H1 (cell line): Measurements from ENCODE around the gene CCL17. TPM values are rescaled to one million over a fixed set of nuclear protein-coding genes. Genes with fewer than 3 reads are reported as not detected.

Source experiments
- CTCF ChIA-PET: fragments of 300-600 bp; sonication (Branson Sonifier 250); formaldehyde crosslinking; loops from one replicate; lab custom pipeline; 2021; ENCODE audit not compliant: partially characterized antibody; lab: Charles Lee
- POLR2A ChIA-PET: fragments of 300-600 bp; sonication (Branson Sonifier 250); formaldehyde crosslinking; loops from one replicate; lab custom pipeline; 2021; ENCODE audit warnings: inconsistent platforms; ENCODE audit not compliant: partially characterized antibody; lab: Charles Lee
- DNase-seq, 2 experiments: peaks; one replicate each; pipeline versions ENCODE4 v3.0.0 to v3.0.0-alpha.2; 2010 to 2022; ENCODE audit warnings: low spot score in 2 of 2, low read depth in 1 of 2, mixed read lengths in 1 of 2
- FAIRE-seq: peaks from 2 replicates; lab custom pipeline; 2011; peaks lifted over from hg19 to GRCh38; lab: Jason Lieb, UNC
- H2AFZ ChIP-seq: 2 replicates; pipeline ENCODE4 v1.8.1; 2012; ENCODE audit warnings: low read length, inconsistent platforms
- H2AK5ac ChIP-seq: 2 replicates; pipeline ENCODE4 v1.6.1; 2013; ENCODE audit warnings: low read depth, low read length
- H2BK120ac ChIP-seq: replicated peaks from 2 replicates; pipeline ENCODE3; 2013; ENCODE audit warnings: low read depth, low read length, inconsistent platforms
- H2BK12ac ChIP-seq: 2 replicates; pipeline ENCODE4 v1.6.1; 2013; ENCODE audit warnings: low read depth, low read length
- H2BK15ac ChIP-seq: 2 replicates; pipeline ENCODE4 v1.6.1; 2013; ENCODE audit warnings: low read length
- H2BK20ac ChIP-seq: 2 replicates; pipeline ENCODE4 v1.6.1; 2013; ENCODE audit warnings: low read length
- H2BK5ac ChIP-seq: 2 replicates; pipeline ENCODE4 v1.6.1; 2013; ENCODE audit warnings: low read depth, low read length
- H3K14ac ChIP-seq: 2 replicates; pipeline ENCODE4 v1.6.1; 2013; ENCODE audit warnings: inconsistent platforms; ENCODE audit not compliant: insufficient read length
- H3K18ac ChIP-seq: 2 replicates; pipeline ENCODE4 v1.6.1; 2013; ENCODE audit warnings: low read length; ENCODE audit errors: extremely low read depth
- H3K23ac ChIP-seq: 2 replicates; pipeline ENCODE4 v1.6.1; 2013; ENCODE audit warnings: inconsistent platforms; ENCODE audit not compliant: insufficient read length
- H3K23me2 ChIP-seq: 2 replicates; pipeline ENCODE4 v1.6.1; 2013; ENCODE audit warnings: low read depth, low read length
- H3K27ac ChIP-seq: 2 replicates; pipeline ENCODE4 v1.6.1; 2011; ENCODE audit warnings: low read depth, low read length, inconsistent platforms
- H3K27me3 ChIP-seq, 4 experiments: replicated peaks in 1 of 4; 1 replicate in 1 of 4; 2 replicates in 3 of 4; pipeline versions ENCODE4 v1.6.1 to v1.8.1; 2011 to 2013; ENCODE audit warnings: low read length in 3 of 4, mild to moderate bottlenecking in 3 of 4, inconsistent platforms in 2 of 4, mixed read lengths in 2 of 4, moderate library complexity in 1 of 4; ENCODE audit not compliant: control insufficient read depth in 3 of 4, insufficient read depth in 3 of 4; ENCODE audit errors: extremely low read depth in 1 of 4
- H3K36me3 ChIP-seq, 4 experiments: 2 replicates each; pipeline versions ENCODE4 v1.6.1 to v1.8.1; 2011 to 2013; ENCODE audit warnings: mild to moderate bottlenecking in 4 of 4, low read length in 3 of 4, moderate library complexity in 2 of 4, control low read depth in 1 of 4, inconsistent platforms in 1 of 4; ENCODE audit not compliant: insufficient read depth in 4 of 4, control insufficient read depth in 2 of 4
- H3K4ac ChIP-seq: replicated peaks from 2 replicates; pipeline ENCODE3; 2013; ENCODE audit warnings: low read length, low read depth, mixed read lengths, inconsistent platforms; ENCODE audit not compliant: insufficient read length
- H3K4me1 ChIP-seq, 4 experiments: replicated peaks in 1 of 4; 1 replicate in 1 of 4; 2 replicates in 3 of 4; pipeline versions ENCODE4 v1.6.1 to v1.8.1; 2011 to 2013; ENCODE audit warnings: low read length in 3 of 4, inconsistent platforms in 2 of 4, mixed read lengths in 1 of 4; ENCODE audit not compliant: insufficient read depth in 4 of 4, control insufficient read depth in 3 of 4
- H3K4me2 ChIP-seq, 2 experiments: 2 replicates each; pipeline versions ENCODE4 v1.6.1 to v1.8.1; 2011 to 2013; ENCODE audit warnings: low read depth in 2 of 2, low read length in 2 of 2, control low read depth in 1 of 2, inconsistent platforms in 1 of 2, mild to moderate bottlenecking in 1 of 2; ENCODE audit not compliant: insufficient read depth in 1 of 2
- H3K4me3 ChIP-seq, 4 experiments: fragments of 200-600, 300-600 bp in 1 of 4; sonication (generic), shearing (Covaris generic), sonication (Bioruptor Twin) in 1 of 4; 2 replicates each; pipeline versions ENCODE4 v1.5.1 to v1.8.1; 2011 to 2016; ENCODE audit warnings: low read length in 4 of 4, low read depth in 3 of 4, control low read depth in 2 of 4, inconsistent platforms in 2 of 4, mild to moderate bottlenecking in 2 of 4, mixed read lengths in 1 of 4, moderate library complexity in 1 of 4; ENCODE audit not compliant: insufficient read depth in 2 of 4; ENCODE audit errors: extremely low read depth in 1 of 4
- H3K56ac ChIP-seq: replicated peaks from 2 replicates; pipeline ENCODE3; 2013; ENCODE audit warnings: low read depth, mild to moderate bottlenecking, mixed read lengths, low read length, inconsistent platforms; ENCODE audit not compliant: insufficient read length
- H3K79me1 ChIP-seq: 2 replicates; pipeline ENCODE4 v1.6.1; 2013; ENCODE audit warnings: low read depth, low read length, control low read depth
- H3K79me2 ChIP-seq, 2 experiments: 2 replicates each; pipeline versions ENCODE4 v1.6.1 to v1.8.1; 2012 to 2013; ENCODE audit warnings: low read length in 2 of 2, mild to moderate bottlenecking in 2 of 2, inconsistent platforms in 1 of 2; ENCODE audit not compliant: insufficient read depth in 2 of 2, control insufficient read depth in 1 of 2
- H3K9ac ChIP-seq, 4 experiments: replicated peaks in 1 of 4; 1 replicate in 1 of 4; 2 replicates in 3 of 4; pipeline versions ENCODE4 v1.6.1 to v1.8.1; 2011 to 2013; ENCODE audit warnings: low read depth in 3 of 4, low read length in 3 of 4, control low read depth in 2 of 4, mild to moderate bottlenecking in 2 of 4, moderate library complexity in 2 of 4, inconsistent platforms in 1 of 4; ENCODE audit errors: extremely low read depth in 1 of 4
- H3K9me3 ChIP-seq, 2 experiments: 2 replicates each; pipeline versions ENCODE4 v1.6.1 to v1.8.1; 2012 to 2013; ENCODE audit warnings: mild to moderate bottlenecking in 2 of 2, moderate library complexity in 2 of 2, control low read depth in 1 of 2, inconsistent platforms in 1 of 2, low read depth in 1 of 2, low read length in 1 of 2, mixed read lengths in 1 of 2; ENCODE audit not compliant: insufficient read depth in 2 of 2
- H4K20me1 ChIP-seq, 2 experiments: replicated peaks in 1 of 2; 2 replicates each; pipeline versions ENCODE3 to v1.8.1; 2011 to 2013; ENCODE audit warnings: inconsistent platforms in 2 of 2, low read length in 2 of 2, mild to moderate bottlenecking in 1 of 2; ENCODE audit not compliant: insufficient read depth in 2 of 2, control insufficient read depth in 1 of 2
- H4K5ac ChIP-seq: 2 replicates; pipeline ENCODE4 v1.6.1; 2013; ENCODE audit warnings: low read length, low read depth, mixed read lengths, inconsistent platforms; ENCODE audit not compliant: insufficient read length
- H4K8ac ChIP-seq: 2 replicates; pipeline ENCODE4 v1.8.0; 2013; ENCODE audit warnings: mild to moderate bottlenecking, moderate library complexity, low read length, inconsistent platforms; ENCODE audit not compliant: insufficient read depth; ENCODE audit errors: extremely low read depth
- H4K91ac ChIP-seq: replicated peaks from 2 replicates; pipeline ENCODE3; 2013; ENCODE audit warnings: low read length, mixed read lengths, inconsistent platforms; ENCODE audit not compliant: insufficient read length
- ASH2L ChIP-seq: fragments of 200-600, 300-600 bp; sonication (generic); IDR thresholded peaks from one replicate; pipeline ENCODE4 v1.7.1; 2017; ENCODE audit warnings: low read length
- GTF2F1 ChIP-seq: IDR thresholded peaks from 2 replicates; pipeline ENCODE4 v1.6.1; 2012; ENCODE audit warnings: low read depth, low read length, improper control_type of control experiment, borderline replicate concordance
- KDM4A ChIP-seq: IDR thresholded peaks from one replicate; pipeline ENCODE4 v1.7.1; 2012; ENCODE audit warnings: low read depth, mild to moderate bottlenecking, moderate library complexity, low read length, inconsistent platforms; ENCODE audit not compliant: severe bottlenecking
- RAD21 ChIP-seq, 2 experiments: IDR thresholded peaks in 1 of 2; conservative IDR thresholded peaks in 1 of 2; 2 replicates each; pipeline ENCODE4 v1.6.1; 2011; ENCODE audit warnings: low read depth in 2 of 2, low read length in 2 of 2, improper control_type of control experiment in 1 of 2, inconsistent platforms in 1 of 2, mild to moderate bottlenecking in 1 of 2, moderate library complexity in 1 of 2
- RBBP5 ChIP-seq: IDR thresholded peaks from 2 replicates; pipeline ENCODE4 v1.7.1; 2012; ENCODE audit warnings: low read depth, mild to moderate bottlenecking, inconsistent platforms, low read length, moderate library complexity, borderline replicate concordance
- SAP30 ChIP-seq: fragments of 300-600 bp; sonication (generic); IDR thresholded peaks from 2 replicates; pipeline ENCODE4 v1.7.1; 2012; ENCODE audit warnings: low read length, moderate library complexity, mild to moderate bottlenecking, inconsistent platforms; ENCODE audit not compliant: insufficient read depth, insufficient replicate concordance
- SIN3A ChIP-seq, 2 experiments: IDR thresholded peaks in 1 of 2; conservative IDR thresholded peaks in 1 of 2; 2 replicates each; pipeline ENCODE4 v1.6.1; 2011 to 2012; ENCODE audit warnings: low read length in 2 of 2, improper control_type of control experiment in 1 of 2, low read depth in 1 of 2, mild to moderate bottlenecking in 1 of 2
- TEAD4 ChIP-seq: IDR thresholded peaks from 2 replicates; pipeline ENCODE4 v1.6.1; 2012; ENCODE audit warnings: low read depth, low read length, inconsistent platforms, mixed read lengths
- YY1 ChIP-seq: IDR thresholded peaks from 2 replicates; pipeline ENCODE4 v1.6.1; 2011; ENCODE audit warnings: low read depth, mild to moderate bottlenecking, low read length
- WGBS, 2 experiments: shearing (Covaris generic) in 1 of 2; methylation state at CpG; one replicate each; pipeline versions ENCODE4 v1.1.6 to v1.1.7; 2013 to 2015; ENCODE audit warnings: low lambda C conversion rate in 2 of 2, mixed read lengths in 2 of 2, inconsistent platforms in 1 of 2, low coverage in 1 of 2, missing lambda C conversion rate in 1 of 2; ENCODE audit not compliant: insufficient replicate concordance in 2 of 2, insufficient coverage in 1 of 2, insufficient read length in 1 of 2; ENCODE audit errors: extremely low coverage in 1 of 2, missing lambda C conversion rate in 1 of 2; 5-methylcytosine and 5-hydroxymethylcytosine counted together
- polyA plus RNA-seq, 7 experiments: library from polyadenylated mRNA; depleted of rRNA in 3 of 7; stranded (reverse) in 5 of 7; unstranded in 2 of 7; fragments of >200 nt in 5 of 7; fragments of 200-250 nt in 2 of 7; gene quantifications; 1 replicate in 5 of 7; 2 replicates in 1 of 7; 4 replicates in 1 of 7; pipeline versions ENCODE4 v1.2.1 to v1.2.3, GENCODE V29; 2011 to 2013; ENCODE audit warnings: missing spikeins in 2 of 7, mixed read lengths in 2 of 7
- total RNA-seq: library from RNA; stranded (reverse); fragmentation: NEBNext Ultra II Directional; extraction: Animal tissue kit (Norgen Biotek cat#: 25700); gene quantifications from 2 replicates; pipeline ENCODE4 v1.2.1, GENCODE V29; 2021

The CCL17 gene
- total and polyA plus RNA-seq, 2 of the 8 experiments (the other 6 are each of a cell fraction or from before 2014, with no cell fraction given), result not detected

- no peaks in the 10 kb centered on the region for H4K20me1 ChIP-seq
- POLR2A ChIA-PET, result interaction anchor here (0.8 to 1.9 kb wide), 6 partner anchors 8 to 156 kb away, joined by 3 to 4 read pairs (median 3); partner anchors contain the start of genes CIAPIN1 and COQ9
- H2BK20ac ChIP-seq, result peak within 1 kb of the TSS; percentile 75; the same call in 1 of the 2 replicates
- H3K56ac ChIP-seq, result no peak within 1 kb of the TSS
- H3K36me3 ChIP-seq, result no peaks in the 10 kb centered on the region
- peak within 1 kb of the TSS; percentile 71 for H3K18ac ChIP-seq
- no peak within 1 kb of the TSS; a peak in 1 of 7 replicates for H3K9ac ChIP-seq
- H2BK120ac ChIP-seq, result no peak within 1 kb of the TSS
- peak in 1 of 2 experiments; percentile 77 for DNase-seq
- H2BK15ac ChIP-seq, result peak within 1 kb of the TSS; percentile 99
- H2BK5ac ChIP-seq, result peak within 1 kb of the TSS; percentile 49; the same call in 1 of the 2 replicates
- peak within 1 kb of the TSS; percentile 60 to 71 for H3K4me2 ChIP-seq
- no peak within 1 kb of the TSS for H3K23ac ChIP-seq
- no peaks in the 10 kb centered on the region; the same call in 1 of the 2 replicates for H3K79me1 ChIP-seq
- H2BK12ac ChIP-seq, result peak within 1 kb of the TSS; percentile 50; the same call in 1 of the 2 replicates
- peak within 1 kb of the TSS; percentile 85 for H2AFZ ChIP-seq
- H2AK5ac ChIP-seq, result peak within 1 kb of the TSS; percentile 43; the same call in 1 of the 2 replicates
- H3K14ac ChIP-seq, result no peak within 1 kb of the TSS
- no peaks in the 10 kb centered on the region for H3K27me3 ChIP-seq
- no peak within 1 kb of the TSS; the same call in 1 of the 2 replicates for H4K8ac ChIP-seq
- no peaks in the 10 kb centered on the region for H3K9me3 ChIP-seq
- H3K23me2 ChIP-seq, result peaks cover 8% of the 10 kb centered on the region; the same call in 1 of the 2 replicates
- no peak within 1 kb of the TSS for H3K4ac ChIP-seq
- 33% methylated on average over 22 of the region's 23 CpGs; no CpG with 5 or more reads in 1 of the 2 experiments for WGBS, 2 experiments
- no peak within 1 kb of the TSS for H4K5ac ChIP-seq
- H3K4me1 ChIP-seq, result peaks cover 0 to 22% (median 19%) of the 10 kb centered on the region in 4 experiments; a peak in 6 of 7 replicates
- no peak for FAIRE-seq
- no peak within 1 kb of the TSS for H3K27ac ChIP-seq
- H3K79me2 ChIP-seq, result no peaks in the 10 kb centered on the region
- peak within 1 kb of the TSS in 3 of 4 experiments; percentile 24 to 51 (median 34); a peak in 6 of 8 replicates for H3K4me3 ChIP-seq
- H4K91ac ChIP-seq, result peak within 1 kb of the TSS; percentile 36
- CTCF ChIA-PET, result interaction anchor here (0.7 to 3.6 kb wide), 6 partner anchors 14 to 158 kb away, joined by 3 to 31 read pairs (median 3); no protein-coding TSS in a partner anchor
- no peak for TF ChIP-seq SAP30
- TF ChIP-seq GTF2F1, result no peak
- no peak for TF ChIP-seq TEAD4
- peak in 1 of 2 experiments; percentile 22; a peak in 1 of 4 replicates for TF ChIP-seq RAD21 (IDR thresholded peaks at IDR 0.05 in 1 of 2, conservative IDR thresholded peaks at IDR 0.05 in 1 of 2; ENCODE audit: low read depth in 2 of 2, low read length in 2 of 2)
- peak; percentile 65 for TF ChIP-seq ASH2L
- no peak for TF ChIP-seq RBBP5
- TF ChIP-seq YY1, result peak; percentile 33; the same call in 1 of the 2 replicates
- no peak for TF ChIP-seq SIN3A (conservative IDR thresholded peaks at IDR 0.05 in 1 of 2, IDR thresholded peaks at IDR 0.05 in 1 of 2; ENCODE audit: low read depth in 1 of 2, low read length in 2 of 2)
- TF ChIP-seq KDM4A, result no peak
These were observed 32.0 kb upstream of the CCL17 start, which contains the start of gene CX3CL1 for GRCh38 chr16:57372372-57373116. CX3CL1 (plus strand) TSS chr16:57372490; CDS start chr16:57372569, 79 bp downstream.
